ENCODE data around the gene ASB15.

Gene ASB15

DNA sequence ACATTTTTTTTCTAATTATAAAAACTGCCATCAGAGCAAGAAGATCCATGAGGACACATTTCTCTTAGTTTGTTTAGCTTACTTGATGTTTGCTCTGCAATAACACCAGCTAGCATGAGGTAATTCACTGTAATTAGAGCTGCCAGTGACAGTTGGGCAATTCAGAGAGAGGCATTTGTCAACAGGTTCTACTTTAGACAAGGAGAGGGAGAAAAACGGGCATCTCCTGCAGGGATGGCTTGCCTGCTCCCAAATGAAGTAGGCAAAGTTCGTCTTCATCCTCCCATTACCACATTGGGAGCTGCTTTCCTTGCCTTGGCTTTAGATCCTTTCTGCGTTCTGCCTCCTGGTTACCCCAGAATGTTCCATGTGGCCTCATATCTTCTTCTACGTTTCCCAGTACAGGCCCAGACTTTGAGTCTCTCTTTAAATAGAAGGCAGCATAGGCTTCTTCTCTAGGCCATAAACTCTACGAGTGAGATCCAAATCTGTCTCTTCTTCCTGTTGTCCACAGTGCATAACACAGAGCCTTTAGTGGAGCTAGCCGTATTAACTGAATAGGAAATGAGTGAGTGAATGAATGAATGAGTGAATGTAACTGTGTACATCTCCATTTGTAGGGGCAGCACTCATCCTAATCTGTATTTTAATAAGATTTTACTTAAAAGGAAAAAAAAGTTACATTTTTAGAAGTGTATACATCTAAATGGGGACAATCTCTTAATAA is 21.2 kb downstream of the ASB15 start:
- TF ChIP-seq, protein P1, sequence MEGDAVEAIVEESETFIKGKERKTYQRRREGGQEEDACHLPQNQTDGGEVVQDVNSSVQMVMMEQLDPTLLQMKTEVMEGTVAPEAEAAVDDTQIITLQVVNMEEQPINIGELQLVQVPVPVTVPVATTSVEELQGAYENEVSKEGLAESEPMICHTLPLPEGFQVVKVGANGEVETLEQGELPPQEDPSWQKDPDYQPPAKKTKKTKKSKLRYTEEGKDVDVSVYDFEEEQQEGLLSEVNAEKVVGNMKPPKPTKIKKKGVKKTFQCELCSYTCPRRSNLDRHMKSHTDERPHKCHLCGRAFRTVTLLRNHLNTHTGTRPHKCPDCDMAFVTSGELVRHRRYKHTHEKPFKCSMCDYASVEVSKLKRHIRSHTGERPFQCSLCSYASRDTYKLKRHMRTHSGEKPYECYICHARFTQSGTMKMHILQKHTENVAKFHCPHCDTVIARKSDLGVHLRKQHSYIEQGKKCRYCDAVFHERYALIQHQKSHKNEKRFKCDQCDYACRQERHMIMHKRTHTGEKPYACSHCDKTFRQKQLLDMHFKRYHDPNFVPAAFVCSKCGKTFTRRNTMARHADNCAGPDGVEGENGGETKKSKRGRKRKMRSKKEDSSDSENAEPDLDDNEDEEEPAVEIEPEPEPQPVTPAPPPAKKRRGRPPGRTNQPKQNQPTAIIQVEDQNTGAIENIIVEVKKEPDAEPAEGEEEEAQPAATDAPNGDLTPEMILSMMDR (IDR thresholded peaks at IDR 0.05; ENCODE audit: insufficient read depth, low read depth, low read length, missing control alignments): no peak
- no peak overlapping the region for H3K4me3 ChIP-seq (ENCODE audit: low read length)
- DNase-seq (ENCODE audit: low read depth): peak; percentile 63

DNA sequence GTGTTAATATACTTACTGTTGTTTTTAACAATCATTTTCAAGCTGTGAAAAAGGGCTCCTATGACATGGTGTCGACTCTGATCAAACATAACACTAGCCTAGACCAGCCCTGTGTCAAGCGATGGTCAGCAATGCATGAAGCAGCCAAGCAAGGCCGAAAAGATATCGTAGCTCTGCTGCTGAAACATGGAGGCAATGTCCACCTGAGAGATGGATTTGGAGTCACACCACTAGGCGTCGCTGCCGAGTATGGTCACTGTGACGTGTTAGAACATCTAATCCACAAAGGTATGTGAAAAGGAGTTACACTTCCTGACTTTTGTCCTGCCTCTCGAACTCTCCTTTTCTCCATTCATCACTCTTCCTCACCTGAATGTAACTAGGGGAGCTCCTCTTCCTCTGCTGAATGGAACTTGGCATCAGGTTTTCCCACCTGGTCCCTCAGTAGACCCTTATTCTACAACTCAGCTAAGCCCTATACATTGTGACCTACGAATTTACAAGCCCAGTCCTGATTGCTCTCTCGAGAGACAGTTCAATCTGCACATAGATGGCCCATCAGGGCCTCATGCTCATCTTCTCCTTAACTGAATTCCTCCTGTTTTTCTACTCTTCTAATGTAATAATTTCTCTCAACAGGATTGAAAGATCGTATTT is 23.0 kb downstream of the ASB15 start:
- peak; percentile 63 for DNase-seq (ENCODE audit: low read depth)
- no peak overlapping the region for H3K4me3 ChIP-seq (ENCODE audit: low read length)
- TF ChIP-seq, protein P1 (IDR thresholded peaks at IDR 0.05; ENCODE audit: insufficient read depth, low read depth, low read length, missing control alignments): peak; percentile 62

DNA sequence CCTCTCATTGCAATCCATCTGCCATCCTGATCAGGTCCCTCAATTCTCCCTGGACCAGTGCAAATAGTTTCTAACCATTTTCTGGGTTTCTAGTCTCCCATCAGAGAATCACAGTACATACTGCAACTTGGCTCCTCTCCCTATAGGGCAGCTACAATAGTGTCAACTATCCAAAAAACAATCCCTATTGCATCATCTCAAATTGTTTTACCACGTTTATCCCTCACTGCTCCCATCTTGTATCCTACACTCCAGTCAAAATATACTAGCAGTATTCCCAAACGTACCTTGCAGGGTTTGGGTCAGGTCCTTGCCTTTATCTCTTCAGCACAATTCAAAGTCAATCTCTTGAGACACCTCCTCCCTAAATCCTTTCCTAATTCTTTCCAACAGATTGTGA is 23.6 kb downstream of the ASB15 start:
- TF ChIP-seq, protein P1 (IDR thresholded peaks at IDR 0.05; ENCODE audit: insufficient read depth, low read depth, low read length, missing control alignments): no peak

DNA sequence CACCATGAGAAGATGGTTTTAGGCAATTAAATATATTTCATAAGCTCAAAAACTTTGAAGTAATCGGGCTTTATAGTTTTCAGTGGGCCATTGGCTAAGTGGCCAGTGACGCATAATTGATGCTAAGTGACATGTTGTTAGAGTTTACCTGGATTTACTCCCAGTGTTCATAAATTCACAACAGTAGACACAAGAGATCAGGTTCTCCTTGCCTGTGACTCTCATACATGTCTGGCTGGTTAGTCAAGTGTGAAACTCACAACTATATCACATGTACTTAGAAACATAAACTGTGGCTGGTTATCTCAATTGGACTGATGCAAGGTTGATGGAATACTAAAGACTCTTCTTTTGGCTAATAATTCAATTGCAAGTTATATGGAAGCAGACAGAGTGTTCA is 26.2 kb downstream of the ASB15 start:
- no peak overlapping the region for H3K4me3 ChIP-seq (ENCODE audit: low read length)
- peak; percentile 54 for DNase-seq (ENCODE audit: low read depth)
- TF ChIP-seq, protein P1 (IDR thresholded peaks at IDR 0.05; ENCODE audit: insufficient read depth, low read depth, low read length, missing control alignments): no peak

More for the DNA sequence above, 23.6 kb downstream of the ASB15 start:
- H3K4me3 ChIP-seq (ENCODE audit: low read length): no peak overlapping the region
- DNase-seq (ENCODE audit: low read depth): no peak

DNA sequence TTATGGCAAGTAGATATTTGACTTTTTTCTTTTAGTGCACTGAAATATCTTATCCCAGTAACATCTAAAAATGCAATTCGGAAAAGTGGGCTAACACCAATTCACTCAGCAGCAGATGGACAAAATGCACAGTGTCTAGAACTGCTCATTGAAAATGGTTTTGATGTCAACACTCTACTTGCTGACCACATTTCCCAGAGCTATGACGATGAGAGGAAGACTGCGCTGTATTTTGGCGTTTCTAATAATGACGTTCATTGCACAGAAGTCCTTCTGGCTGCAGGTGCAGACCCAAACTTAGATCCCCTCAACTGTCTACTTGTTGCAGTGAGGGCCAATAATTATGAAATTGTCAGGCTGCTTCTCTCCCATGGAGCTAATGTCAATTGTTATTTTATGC is 27.2 kb downstream of the ASB15 start:
- no peak overlapping the region for H3K4me3 ChIP-seq (ENCODE audit: low read length)
- no peak for DNase-seq (ENCODE audit: low read depth)
- TF ChIP-seq, protein P1 (IDR thresholded peaks at IDR 0.05; ENCODE audit: insufficient read depth, low read depth, low read length, missing control alignments): no peak

DNA sequence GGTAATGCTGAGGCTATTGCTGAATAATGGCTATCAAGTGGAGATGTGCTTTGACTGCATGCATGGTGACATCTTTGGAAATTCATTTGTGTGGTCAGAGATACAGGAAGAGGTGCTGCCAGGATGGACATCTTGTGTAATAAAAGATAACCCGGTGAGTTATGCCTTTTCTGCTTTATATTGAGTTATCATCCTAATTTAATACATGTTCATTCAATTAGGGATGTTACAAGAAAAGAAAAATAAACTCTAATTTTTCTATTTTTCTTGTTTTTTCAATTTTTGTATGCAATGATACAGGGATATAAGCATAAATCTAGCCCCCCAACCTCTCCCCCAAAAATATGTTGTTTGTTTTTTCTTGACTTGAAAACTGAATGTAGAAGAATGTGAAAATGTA is 27.7 kb downstream of the ASB15 start:
- no peak for DNase-seq (ENCODE audit: low read depth)
- TF ChIP-seq, protein P1 (IDR thresholded peaks at IDR 0.05; ENCODE audit: insufficient read depth, low read depth, low read length, missing control alignments): no peak
- H3K4me3 ChIP-seq (ENCODE audit: low read length): no peak overlapping the region

Data from epithelial cell of esophagus (primary cell).